Gastrocnemius medialis (tissue), 4 donors: ENCODE results near the gene MAGIX.

ENCODE experiments used
- CTCF ChIP-seq, 5 experiments: fragments of 450-650 bp in 3 of 5; fragments of 200-600 bp in 2 of 5; sonication (generic) in 2 of 5; IDR thresholded peaks in 4 of 5; conservative IDR thresholded peaks in 1 of 5; 1 replicate in 4 of 5; 2 replicates in 1 of 5; pipeline ENCODE4 v1.5.1; 2016 to 2019; ENCODE audit warnings: antibody characterized with exemption in 5 of 5, mild to moderate bottlenecking in 3 of 5, moderate library complexity in 3 of 5
- POLR2A ChIP-seq, 2 donors: fragments of 450-650 bp; IDR thresholded peaks; one replicate each; pipeline ENCODE4 v1.6.1; 2017; ENCODE audit warnings: antibody characterized with exemption in 2 of 2, mild to moderate bottlenecking in 2 of 2, moderate library complexity in 2 of 2

GRCh38 chrX:49137492-49137891, 25.1 kb upstream of the MAGIX start:
- TF ChIP-seq CTCF (IDR thresholded peaks at IDR 0.05 in 4 of 5, conservative IDR thresholded peaks at IDR 0.05 in 1 of 5), result no peak
- TF ChIP-seq POLR2A (IDR thresholded peaks at IDR 0.05), result no peak
